GM18861 (cell line): ENCODE results near the gene REC8.
"Not testable (repeated sequence)": the region's sequence is repeated elsewhere in the genome, so short reads cannot be mapped to it uniquely, and the experiment has no call there.

ENCODE experiments used
- ATAC-seq: cut with Tn5 transposase; IDR thresholded peaks from one replicate; pipeline ENCODE4 v1.9.1; 2021; ENCODE audit not compliant: unreplicated experiment

Gene REC8

DNA sequence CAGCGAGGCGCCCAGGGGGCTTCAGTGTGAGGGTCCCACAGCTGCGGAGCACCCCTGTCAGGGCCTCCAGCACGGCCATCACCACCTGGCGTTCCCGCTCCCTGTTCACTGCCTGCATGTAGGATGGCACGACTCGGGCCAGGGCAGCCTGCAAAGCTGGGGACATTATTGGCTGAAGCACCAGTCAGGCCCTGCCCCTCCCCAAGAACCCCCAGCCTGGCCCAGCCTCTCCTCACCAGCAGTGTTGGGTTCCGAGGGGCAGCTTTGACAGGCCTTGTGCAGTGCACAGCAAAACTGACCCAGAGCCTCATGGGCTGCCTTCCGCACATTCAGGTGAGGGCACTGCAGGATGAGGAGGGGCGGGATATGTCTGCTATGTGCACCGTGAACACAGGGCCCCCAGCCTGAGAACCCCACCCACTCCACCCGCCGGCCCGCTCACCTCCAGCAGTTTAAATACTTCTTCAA is 11.2 kb downstream of the REC8 start:
- ATAC-seq: no peak

DNA sequence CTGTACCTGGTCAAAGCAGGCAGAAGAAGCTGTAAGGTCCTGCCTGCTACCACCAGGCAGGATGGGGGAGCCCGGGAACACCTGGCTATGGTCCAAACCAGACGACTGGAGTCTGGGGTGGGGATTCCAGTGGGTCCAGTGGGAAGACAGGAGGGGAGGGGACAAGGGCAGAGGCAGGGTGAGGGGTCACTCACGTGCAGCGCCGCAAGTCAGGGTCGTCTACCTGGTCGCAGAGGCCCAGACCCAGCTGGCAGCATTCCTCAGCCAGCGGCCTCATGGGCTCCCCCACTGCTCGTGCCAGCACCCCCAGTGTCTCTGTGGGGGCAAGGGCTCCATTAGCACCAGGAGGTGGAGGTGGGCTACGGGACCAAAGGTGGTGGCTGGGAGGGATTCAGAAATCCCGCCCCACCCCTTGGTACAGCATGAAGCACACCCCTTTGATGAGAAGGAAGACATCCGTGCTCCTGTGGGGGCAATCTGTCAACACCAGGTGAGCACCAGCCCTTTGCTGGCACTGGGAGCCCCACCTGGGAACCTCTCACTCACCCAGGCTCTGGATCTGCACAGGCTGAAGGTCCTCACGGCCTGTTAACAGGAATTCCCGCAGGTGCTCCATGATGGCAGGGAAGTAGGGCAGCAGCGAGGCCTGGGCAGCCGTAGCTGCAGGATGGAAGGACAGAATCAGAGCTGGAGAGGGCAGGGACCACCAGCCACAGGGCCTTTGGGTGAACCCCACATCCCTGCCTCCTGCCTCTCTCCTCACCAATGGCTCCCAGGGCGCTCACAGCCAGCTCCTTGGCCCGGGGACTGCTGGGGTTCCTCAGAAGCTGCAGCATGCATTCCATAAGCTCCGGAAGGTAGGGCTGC is 12.5 kb downstream of the REC8 start:
- ATAC-seq: no peak

DNA sequence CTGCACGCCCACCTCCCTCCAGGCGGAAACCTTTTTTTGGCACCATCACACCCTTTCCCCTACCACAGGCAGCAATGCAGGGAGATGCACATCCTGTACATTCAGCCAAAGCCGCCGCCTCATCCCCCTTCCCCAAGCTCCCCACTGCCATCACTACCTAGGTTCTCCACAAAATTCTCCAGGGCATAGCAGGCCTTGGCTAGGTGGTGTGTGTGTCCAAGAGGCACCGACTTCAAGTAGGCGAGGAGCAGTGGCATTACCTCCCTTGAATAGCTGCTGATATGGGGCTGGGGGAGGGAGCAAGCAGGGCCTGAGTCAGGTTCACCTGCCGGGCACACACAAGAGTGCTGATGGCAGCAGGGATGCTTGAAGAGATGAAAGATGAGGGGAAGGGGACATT is 13.1 kb downstream of the REC8 start:
- no peak for ATAC-seq

DNA sequence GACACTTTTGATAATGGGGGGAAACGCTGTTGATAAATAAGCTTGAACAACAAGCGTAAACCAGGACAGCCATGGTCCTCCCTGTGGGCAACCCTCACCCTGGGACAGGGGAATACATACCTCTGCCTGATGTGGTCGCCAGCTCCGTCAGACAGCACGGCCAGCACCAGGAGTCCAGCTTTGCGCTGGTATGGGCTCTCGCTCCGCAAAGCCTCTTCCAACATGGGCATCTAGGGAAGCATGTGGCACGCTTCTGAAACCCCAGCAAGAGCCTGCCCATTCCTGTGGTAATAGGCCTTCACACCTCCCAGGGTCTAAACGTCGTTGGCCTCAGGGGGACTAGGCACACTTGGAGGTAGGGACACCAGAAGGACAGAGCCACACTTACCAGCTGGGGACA is 13.9 kb downstream of the REC8 start:
- no peak for ATAC-seq

DNA sequence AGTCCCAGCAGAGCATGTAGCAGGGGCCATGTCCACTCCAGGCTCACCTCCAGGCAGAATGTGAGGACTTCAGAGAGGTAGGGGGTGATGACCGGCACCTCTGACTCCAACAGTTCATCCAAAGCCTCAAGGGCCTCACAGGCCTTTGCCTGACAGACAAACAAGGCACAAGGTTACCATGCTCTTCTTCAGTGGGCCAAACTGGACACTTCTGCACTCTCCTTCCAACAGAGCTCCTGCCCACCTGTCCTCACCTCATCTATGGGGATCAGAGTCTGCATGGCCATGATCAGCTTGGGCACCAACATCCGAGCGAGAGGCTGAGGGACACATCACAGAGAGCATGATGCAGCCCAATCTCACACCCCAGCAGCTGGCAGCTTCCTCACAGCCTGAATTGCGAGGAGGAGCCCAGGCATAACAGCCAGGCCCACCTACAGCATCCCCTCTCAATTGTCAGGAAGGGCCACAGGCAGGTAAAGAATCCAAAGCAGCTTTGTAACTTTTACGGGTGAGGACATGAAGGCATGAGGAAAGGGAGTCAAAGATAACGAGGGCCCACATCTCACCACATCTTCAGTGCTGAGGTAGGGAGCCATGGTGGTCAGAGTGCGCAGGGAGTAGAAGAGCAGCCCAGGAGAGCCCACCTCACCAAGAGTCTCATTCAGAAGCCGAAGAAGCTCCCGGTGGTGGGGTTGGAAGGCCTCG is 15.1 kb downstream of the REC8 start:
- no peak for ATAC-seq

DNA sequence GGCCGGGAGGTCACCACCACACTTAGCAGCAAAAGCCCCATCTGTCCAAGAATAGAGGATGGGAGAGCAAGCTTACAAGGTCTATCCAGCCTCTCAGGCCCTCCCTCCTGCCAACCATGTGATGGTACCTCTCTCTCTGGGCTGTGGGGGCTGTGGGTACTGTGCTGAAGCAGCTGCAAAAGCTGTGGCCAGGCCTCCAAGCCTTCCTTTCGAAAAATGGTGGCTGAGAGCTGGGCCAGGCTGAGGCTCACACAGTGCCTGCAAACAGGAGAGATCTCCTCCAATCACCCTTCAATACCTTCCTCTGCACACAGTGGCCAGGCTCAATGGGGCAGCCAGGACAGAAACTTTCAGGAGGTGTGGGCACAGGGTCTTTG is 15.6 kb downstream of the REC8 start:
- no peak for ATAC-seq

DNA sequence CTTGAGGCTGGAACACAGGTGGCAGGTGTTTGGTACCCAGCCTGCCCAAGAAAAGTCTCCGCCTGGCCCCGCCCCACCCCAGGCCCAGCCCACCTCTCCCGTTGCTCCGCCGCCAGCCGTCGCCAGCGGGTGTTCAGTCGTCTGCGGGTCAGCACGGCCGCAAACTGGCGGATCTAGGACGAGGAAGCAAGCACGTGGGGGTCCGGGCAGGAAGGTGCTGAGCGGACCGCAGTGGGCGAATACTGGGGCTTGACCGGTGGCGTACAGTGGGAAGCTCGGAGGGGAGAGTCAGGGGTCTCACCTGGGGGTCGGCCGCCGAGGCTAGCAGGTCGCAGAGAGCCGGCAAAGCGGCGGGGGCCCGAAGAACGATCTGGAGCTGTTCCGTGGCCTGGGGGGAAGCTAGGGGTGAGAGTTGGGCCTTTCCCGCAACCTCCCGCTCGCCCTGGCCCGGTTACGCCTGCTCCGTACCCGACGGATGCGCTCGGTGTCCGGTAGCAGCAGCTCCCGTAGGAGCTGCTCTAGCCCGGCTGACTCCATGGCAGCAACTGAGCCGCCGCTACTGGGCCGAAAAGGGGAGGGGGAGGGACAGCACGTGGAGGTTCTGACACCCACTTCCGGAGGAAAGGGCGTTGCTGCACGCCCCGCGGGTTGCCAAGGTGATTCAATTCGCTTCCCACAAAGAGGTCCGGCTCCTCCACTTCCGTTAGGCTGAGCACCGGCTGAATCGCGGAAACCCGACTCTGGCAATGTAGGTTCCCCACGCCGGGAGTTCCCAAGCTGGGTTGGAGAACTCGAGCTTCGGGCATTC is 16.6 kb downstream of the REC8 start, which contains the start of gene IPO4:
TSS of gene IPO4 (minus strand) at position 566 of the 808 bp plus-strand sequence. CDS start at position 537, 29 bp downstream.
- ATAC-seq: peak; percentile 82

DNA sequence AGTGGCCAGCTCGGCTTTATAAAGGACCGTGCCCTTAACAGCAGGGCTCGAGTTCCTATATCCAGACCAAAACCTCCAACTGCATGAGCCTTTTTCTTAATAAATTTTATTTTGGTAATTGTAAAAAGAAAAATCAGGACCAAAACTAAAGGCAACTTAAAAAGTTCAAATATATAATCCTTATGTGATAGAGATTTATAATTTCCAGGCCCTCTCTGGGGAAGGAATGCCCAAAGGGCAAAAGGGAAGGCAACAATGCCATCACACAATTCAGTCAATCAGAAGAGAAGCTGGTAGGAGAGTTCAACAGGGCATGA is 17.1 kb downstream of the REC8 start:
- ATAC-seq: no peak

DNA sequence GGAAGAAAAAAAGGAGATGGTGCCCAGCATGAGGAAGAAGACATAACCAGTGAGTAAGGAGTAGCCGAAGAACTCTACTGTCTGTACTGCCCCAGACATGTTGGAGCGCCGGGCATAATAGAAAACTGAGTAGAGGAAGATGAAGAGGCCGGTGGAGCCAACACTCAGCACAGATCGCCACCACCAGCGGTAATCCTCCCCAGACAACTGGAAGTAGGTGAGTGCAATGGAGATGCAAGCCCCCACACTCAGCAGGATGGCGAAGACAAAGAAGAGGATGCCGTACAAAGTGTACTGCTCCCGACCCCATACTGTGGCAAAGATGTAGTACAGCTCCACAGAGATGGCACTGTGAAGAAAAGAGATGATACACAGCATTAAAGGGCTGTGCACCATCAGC is 17.6 kb downstream of the REC8 start:
- no peak for ATAC-seq

DNA sequence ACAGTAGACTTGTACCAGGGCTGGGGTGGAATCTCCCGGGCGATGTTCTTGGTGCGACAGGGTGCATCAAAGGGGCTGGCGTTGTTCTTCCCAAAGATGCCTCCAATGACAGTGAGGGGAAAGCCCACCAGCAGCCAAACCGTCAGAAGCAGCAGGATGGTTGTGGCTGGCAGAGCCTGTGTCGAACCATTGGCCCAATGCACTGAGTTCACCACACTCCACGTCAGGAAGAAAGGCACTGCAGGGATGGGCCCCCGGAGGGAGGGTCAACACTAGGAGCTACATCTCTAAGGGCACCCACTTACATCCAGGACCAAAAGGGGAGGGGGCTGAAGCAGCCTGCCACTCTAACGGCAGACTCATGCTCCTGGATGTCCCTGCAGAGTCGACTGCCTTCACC is 18.5 kb downstream of the REC8 start:
- no peak for ATAC-seq

DNA sequence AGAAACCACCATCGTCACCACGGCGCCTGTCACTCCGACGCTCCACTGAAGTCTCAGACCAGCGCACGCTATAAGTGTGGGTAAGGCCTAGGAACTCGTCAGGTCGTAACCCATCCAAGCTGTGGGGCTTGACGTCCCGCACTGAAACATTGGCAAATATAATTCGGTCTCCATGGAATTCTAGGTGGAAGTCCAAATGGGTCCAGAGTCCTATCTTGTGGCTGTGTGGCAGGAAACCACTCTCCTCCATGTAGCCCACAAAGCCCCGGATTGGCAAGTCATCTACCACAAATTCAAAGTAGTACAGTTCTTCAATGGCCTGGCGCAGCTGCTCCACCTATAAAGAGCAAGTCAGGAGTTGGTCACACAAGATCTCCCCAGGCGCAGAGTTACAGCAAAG is 21.1 kb downstream of the REC8 start:
- ATAC-seq: no peak

DNA sequence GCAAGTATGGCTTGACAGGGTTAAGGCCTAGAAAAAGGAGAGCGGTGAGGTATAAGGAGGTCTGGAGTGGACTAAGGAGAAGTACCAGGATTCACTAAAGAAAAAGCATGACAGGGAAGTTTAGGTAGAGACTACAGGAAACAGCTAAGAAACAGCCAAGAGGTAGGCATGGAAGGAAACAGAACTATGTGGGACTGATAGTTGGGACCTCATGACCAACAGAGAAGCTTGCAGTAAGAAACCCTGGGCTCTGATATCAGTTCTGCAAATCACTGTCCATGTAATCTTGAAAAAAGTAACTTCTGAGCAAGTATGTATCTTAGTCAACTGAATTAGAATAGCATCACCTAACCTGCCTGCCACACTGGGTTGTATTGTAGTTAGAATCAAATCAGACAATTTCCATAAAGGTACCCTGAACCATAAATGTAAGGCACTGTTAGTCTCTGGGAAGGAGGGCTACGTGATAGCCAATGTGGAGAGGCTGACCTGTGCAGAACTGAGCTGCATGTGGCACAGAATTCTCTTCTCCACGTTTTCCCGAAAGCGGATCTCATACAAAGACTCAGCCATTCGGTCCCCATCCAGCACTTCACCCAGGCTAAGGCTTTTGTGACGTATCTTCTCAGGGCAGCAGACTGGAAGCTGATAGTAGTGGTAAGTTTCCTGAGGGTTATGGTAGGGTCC is 22.4 kb downstream of the REC8 start:
- ATAC-seq: no peak

DNA sequence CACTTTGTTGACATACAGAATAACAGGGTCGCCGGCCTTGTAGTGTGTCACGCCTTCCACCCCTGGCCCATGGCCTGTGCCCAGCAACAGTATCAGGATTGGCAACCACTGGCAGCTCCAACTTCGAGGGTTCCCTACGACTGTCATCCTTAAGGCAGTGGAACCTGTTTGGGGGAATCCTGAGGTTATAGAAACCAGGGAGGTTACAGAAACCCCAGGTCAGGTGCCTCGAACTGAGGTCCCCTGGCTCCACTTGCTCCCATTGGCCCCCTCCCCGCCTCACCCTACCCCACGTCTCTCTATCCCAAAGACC is 22.9 kb downstream of the REC8 start:
- ATAC-seq: no peak

DNA sequence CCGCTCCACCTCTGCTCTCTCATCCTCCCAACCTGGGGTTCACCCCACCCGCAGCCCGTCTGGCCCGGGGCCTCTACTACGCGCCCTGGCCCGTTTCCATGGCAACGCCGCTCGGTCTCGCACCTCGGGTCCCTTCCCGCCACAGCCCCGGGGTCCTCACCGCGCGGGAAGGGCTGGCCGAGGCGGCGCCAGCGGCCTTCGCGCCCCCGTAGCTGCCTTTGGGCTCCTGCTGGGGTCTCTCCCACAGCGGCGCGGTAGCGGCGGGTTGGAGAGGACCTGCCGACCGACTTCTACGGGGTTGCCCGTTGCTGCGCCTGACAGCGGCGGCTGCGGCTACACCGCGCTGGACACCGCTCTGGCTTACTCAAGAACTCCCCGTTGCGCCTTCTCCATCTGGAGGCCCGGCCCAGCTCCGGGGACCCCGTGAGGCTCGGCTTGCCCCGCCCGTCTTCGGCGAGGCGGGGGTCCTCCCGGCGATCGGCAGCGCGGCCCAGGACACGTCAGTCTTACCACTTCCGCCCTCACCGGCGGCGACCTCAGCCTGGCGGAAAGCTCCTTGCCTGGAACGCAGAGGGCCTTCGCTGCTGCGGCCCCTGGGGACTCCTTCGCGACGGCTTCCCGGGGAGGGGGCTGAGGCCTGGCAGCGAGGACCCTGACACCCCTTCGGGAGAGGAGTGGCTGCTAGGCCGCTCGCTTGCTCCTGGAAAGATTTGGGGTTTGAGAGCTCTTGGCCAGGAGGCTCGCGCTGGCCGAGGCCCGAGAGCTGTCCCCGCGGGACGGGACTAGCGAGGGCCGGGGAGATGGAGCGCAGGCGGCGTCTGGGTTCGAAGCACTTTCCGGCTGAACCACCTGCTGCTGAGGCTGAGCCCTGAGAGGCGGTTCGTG is 23.5 kb downstream of the REC8 start, which contains the start of gene TM9SF1:
TSS of gene TM9SF1 (minus strand) at position 256 of the 885 bp plus-strand sequence. CDS start 422 bp downstream, outside the sequence.
- ATAC-seq: peak; percentile 78

DNA sequence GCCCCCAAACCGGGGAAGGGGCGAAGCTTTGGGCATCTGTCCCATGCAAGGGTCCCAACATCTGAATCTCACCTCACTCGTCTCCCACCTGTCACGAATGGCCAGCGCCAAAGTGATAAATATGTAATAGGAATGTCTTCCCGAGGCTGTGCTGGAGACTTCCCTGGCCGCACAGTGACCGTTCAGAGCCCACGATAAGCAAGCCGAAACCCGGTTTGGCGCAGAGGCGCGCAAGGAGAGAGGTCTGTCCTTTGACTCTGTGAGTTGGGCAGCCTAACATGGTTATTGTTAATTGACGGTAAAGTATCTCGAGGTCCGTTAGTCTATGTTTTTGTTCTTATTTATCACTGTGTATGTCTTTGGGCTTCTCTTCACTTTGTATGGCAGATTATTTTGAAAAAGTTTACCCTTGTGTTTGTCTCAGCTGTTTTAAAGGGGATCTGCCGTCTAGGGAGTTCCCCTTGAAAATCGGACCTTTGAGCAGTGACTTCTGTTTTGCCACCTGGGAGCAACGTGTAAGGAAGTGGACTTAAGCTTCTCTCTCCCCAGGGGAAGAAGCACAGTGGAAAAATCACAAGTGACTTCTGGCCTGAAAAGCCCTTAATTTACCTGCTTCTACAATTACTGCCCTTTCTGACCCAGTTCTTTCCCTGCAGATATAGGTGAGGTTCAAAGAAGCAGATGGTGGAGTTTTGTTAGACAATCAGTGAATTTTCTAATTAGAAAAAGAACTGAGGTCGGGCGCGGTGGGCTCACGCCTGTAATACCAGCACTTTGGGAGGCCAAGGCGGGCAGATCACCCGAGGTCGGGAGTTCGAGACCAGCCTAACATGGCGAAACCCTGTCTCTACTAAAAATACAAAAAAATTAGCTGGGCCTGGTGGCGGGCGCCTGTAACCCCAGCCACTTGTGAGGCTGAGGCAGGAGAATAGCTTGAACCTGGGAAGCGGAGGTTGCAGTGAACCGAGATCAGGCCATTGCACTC is 24.5 kb downstream of the REC8 start:
- ATAC-seq: peak; percentile 7

DNA sequence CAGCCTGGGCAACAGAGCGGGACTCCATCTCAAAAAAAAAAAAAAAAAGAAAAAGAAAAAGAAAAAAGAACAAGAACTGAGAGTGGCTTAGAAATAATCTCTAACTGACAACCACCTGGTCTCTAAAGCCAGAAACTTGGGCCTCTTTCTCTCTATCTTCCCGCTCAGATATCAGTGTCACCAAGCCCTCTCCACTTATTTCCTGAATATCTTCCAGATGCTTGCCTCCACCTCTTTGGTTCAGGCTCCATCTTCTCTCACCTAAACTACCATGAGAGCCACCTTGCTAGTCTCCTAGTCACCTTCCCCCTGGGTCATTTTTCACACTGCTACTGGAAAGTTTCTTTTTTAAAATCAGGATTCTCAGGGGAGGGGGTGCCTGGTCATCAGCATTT is 25.2 kb downstream of the REC8 start:
- no peak for ATAC-seq

DNA sequence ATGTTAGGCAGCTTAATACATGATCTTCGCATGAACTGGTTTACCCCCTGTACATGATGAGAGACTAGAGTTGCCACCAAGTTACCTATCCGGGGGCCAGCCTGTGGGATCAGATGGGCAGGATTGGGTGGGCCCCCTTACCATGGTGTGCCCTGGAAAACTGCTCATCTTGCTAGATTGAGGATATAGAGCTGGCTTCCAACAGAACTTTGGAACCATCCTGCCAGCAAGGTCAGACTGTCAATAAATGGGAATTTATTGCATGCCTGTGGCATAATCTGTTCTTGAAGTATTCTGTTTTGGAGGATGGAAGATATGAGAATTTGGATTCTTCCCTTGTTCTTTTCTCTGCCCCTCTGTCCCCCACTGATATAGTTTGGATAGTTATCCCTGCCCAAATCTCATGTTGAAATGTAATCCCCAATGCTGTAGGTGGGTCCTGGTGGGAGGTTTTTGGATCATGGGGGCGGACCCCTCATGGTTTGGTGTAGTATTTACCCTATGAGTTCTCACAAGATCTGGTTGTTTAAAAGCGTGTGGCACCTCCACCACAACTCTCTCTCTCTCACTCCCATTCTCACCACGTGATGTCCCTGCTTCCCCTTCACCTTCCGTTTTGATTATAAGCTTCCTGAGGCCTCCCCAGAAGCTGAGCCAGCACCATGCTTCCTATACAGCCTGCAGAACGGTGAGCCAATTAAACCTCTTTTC is 27.1 kb downstream of the REC8 start:
- ATAC-seq: no peak

DNA sequence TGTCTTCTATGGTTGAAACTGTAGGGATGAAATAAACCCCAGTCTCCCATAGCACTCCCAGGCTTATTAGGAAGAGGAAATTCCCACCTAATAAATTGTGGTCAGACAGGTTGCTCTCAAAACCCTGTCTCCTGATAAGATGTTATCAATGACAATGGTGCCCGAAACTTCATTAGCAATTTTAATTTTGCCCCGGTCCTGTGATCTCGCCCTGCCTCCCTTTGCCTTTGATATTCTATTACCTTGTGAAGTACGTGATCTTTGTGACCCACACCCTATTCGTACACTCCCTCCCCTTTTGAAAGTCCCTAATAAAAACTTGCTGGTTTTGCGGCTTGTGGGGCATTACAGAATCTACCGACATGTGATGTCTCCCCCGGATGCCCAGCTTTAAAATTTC is 30.7 kb downstream of the REC8 start:
- ATAC-seq: not testable (repeated sequence)
